H1 (cell line): ENCODE data around the gene MUC4. TPM values are rescaled to one million over a fixed set of nuclear protein-coding genes. Genes with fewer than 3 reads are reported as not detected.

Source experiments
- CTCF ChIA-PET: fragments of 300-600 bp; sonication (Branson Sonifier 250); formaldehyde crosslinking; loops from one replicate; lab custom pipeline; 2021; ENCODE audit not compliant: partially characterized antibody; lab: Charles Lee
- POLR2A ChIA-PET: fragments of 300-600 bp; sonication (Branson Sonifier 250); formaldehyde crosslinking; loops from one replicate; lab custom pipeline; 2021; ENCODE audit warnings: inconsistent platforms; ENCODE audit not compliant: partially characterized antibody; lab: Charles Lee
- DNase-seq, 2 experiments: peaks; one replicate each; pipeline versions ENCODE4 v3.0.0 to v3.0.0-alpha.2; 2010 to 2022; ENCODE audit warnings: low spot score in 2 of 2, low read depth in 1 of 2, mixed read lengths in 1 of 2
- FAIRE-seq: peaks from 2 replicates; lab custom pipeline; 2011; peaks lifted over from hg19 to GRCh38; lab: Jason Lieb, UNC
- H2AFZ ChIP-seq: 2 replicates; pipeline ENCODE4 v1.8.1; 2012; ENCODE audit warnings: low read length, inconsistent platforms
- H2AK5ac ChIP-seq: 2 replicates; pipeline ENCODE4 v1.6.1; 2013; ENCODE audit warnings: low read depth, low read length
- H2BK120ac ChIP-seq: replicated peaks from 2 replicates; pipeline ENCODE3; 2013; ENCODE audit warnings: low read depth, low read length, inconsistent platforms
- H2BK12ac ChIP-seq: 2 replicates; pipeline ENCODE4 v1.6.1; 2013; ENCODE audit warnings: low read depth, low read length
- H2BK15ac ChIP-seq: 2 replicates; pipeline ENCODE4 v1.6.1; 2013; ENCODE audit warnings: low read length
- H2BK20ac ChIP-seq: 2 replicates; pipeline ENCODE4 v1.6.1; 2013; ENCODE audit warnings: low read length
- H2BK5ac ChIP-seq: 2 replicates; pipeline ENCODE4 v1.6.1; 2013; ENCODE audit warnings: low read depth, low read length
- H3K14ac ChIP-seq: 2 replicates; pipeline ENCODE4 v1.6.1; 2013; ENCODE audit warnings: inconsistent platforms; ENCODE audit not compliant: insufficient read length
- H3K18ac ChIP-seq: 2 replicates; pipeline ENCODE4 v1.6.1; 2013; ENCODE audit warnings: low read length; ENCODE audit errors: extremely low read depth
- H3K23ac ChIP-seq: 2 replicates; pipeline ENCODE4 v1.6.1; 2013; ENCODE audit warnings: inconsistent platforms; ENCODE audit not compliant: insufficient read length
- H3K23me2 ChIP-seq: 2 replicates; pipeline ENCODE4 v1.6.1; 2013; ENCODE audit warnings: low read depth, low read length
- H3K27ac ChIP-seq: 2 replicates; pipeline ENCODE4 v1.6.1; 2011; ENCODE audit warnings: low read depth, low read length, inconsistent platforms
- H3K27me3 ChIP-seq, 4 experiments: replicated peaks in 1 of 4; 1 replicate in 1 of 4; 2 replicates in 3 of 4; pipeline versions ENCODE4 v1.6.1 to v1.8.1; 2011 to 2013; ENCODE audit warnings: low read length in 3 of 4, mild to moderate bottlenecking in 3 of 4, inconsistent platforms in 2 of 4, mixed read lengths in 2 of 4, moderate library complexity in 1 of 4; ENCODE audit not compliant: control insufficient read depth in 3 of 4, insufficient read depth in 3 of 4; ENCODE audit errors: extremely low read depth in 1 of 4
- H3K36me3 ChIP-seq, 4 experiments: 2 replicates each; pipeline versions ENCODE4 v1.6.1 to v1.8.1; 2011 to 2013; ENCODE audit warnings: mild to moderate bottlenecking in 4 of 4, low read length in 3 of 4, moderate library complexity in 2 of 4, control low read depth in 1 of 4, inconsistent platforms in 1 of 4; ENCODE audit not compliant: insufficient read depth in 4 of 4, control insufficient read depth in 2 of 4
- H3K4ac ChIP-seq: replicated peaks from 2 replicates; pipeline ENCODE3; 2013; ENCODE audit warnings: low read length, low read depth, mixed read lengths, inconsistent platforms; ENCODE audit not compliant: insufficient read length
- H3K4me1 ChIP-seq, 4 experiments: replicated peaks in 1 of 4; 1 replicate in 1 of 4; 2 replicates in 3 of 4; pipeline versions ENCODE4 v1.6.1 to v1.8.1; 2011 to 2013; ENCODE audit warnings: low read length in 3 of 4, inconsistent platforms in 2 of 4, mixed read lengths in 1 of 4; ENCODE audit not compliant: insufficient read depth in 4 of 4, control insufficient read depth in 3 of 4
- H3K4me2 ChIP-seq, 2 experiments: 2 replicates each; pipeline versions ENCODE4 v1.6.1 to v1.8.1; 2011 to 2013; ENCODE audit warnings: low read depth in 2 of 2, low read length in 2 of 2, control low read depth in 1 of 2, inconsistent platforms in 1 of 2, mild to moderate bottlenecking in 1 of 2; ENCODE audit not compliant: insufficient read depth in 1 of 2
- H3K4me3 ChIP-seq, 4 experiments: fragments of 200-600, 300-600 bp in 1 of 4; sonication (generic), shearing (Covaris generic), sonication (Bioruptor Twin) in 1 of 4; 2 replicates each; pipeline versions ENCODE4 v1.5.1 to v1.8.1; 2011 to 2016; ENCODE audit warnings: low read length in 4 of 4, low read depth in 3 of 4, control low read depth in 2 of 4, inconsistent platforms in 2 of 4, mild to moderate bottlenecking in 2 of 4, mixed read lengths in 1 of 4, moderate library complexity in 1 of 4; ENCODE audit not compliant: insufficient read depth in 2 of 4; ENCODE audit errors: extremely low read depth in 1 of 4
- H3K56ac ChIP-seq: replicated peaks from 2 replicates; pipeline ENCODE3; 2013; ENCODE audit warnings: low read depth, mild to moderate bottlenecking, mixed read lengths, low read length, inconsistent platforms; ENCODE audit not compliant: insufficient read length
- H3K79me1 ChIP-seq: 2 replicates; pipeline ENCODE4 v1.6.1; 2013; ENCODE audit warnings: low read depth, low read length, control low read depth
- H3K79me2 ChIP-seq, 2 experiments: 2 replicates each; pipeline versions ENCODE4 v1.6.1 to v1.8.1; 2012 to 2013; ENCODE audit warnings: low read length in 2 of 2, mild to moderate bottlenecking in 2 of 2, inconsistent platforms in 1 of 2; ENCODE audit not compliant: insufficient read depth in 2 of 2, control insufficient read depth in 1 of 2
- H3K9ac ChIP-seq, 4 experiments: replicated peaks in 1 of 4; 1 replicate in 1 of 4; 2 replicates in 3 of 4; pipeline versions ENCODE4 v1.6.1 to v1.8.1; 2011 to 2013; ENCODE audit warnings: low read depth in 3 of 4, low read length in 3 of 4, control low read depth in 2 of 4, mild to moderate bottlenecking in 2 of 4, moderate library complexity in 2 of 4, inconsistent platforms in 1 of 4; ENCODE audit errors: extremely low read depth in 1 of 4
- H3K9me3 ChIP-seq, 2 experiments: 2 replicates each; pipeline versions ENCODE4 v1.6.1 to v1.8.1; 2012 to 2013; ENCODE audit warnings: mild to moderate bottlenecking in 2 of 2, moderate library complexity in 2 of 2, control low read depth in 1 of 2, inconsistent platforms in 1 of 2, low read depth in 1 of 2, low read length in 1 of 2, mixed read lengths in 1 of 2; ENCODE audit not compliant: insufficient read depth in 2 of 2
- H4K20me1 ChIP-seq, 2 experiments: replicated peaks in 1 of 2; 2 replicates each; pipeline versions ENCODE3 to v1.8.1; 2011 to 2013; ENCODE audit warnings: inconsistent platforms in 2 of 2, low read length in 2 of 2, mild to moderate bottlenecking in 1 of 2; ENCODE audit not compliant: insufficient read depth in 2 of 2, control insufficient read depth in 1 of 2
- H4K5ac ChIP-seq: 2 replicates; pipeline ENCODE4 v1.6.1; 2013; ENCODE audit warnings: low read length, low read depth, mixed read lengths, inconsistent platforms; ENCODE audit not compliant: insufficient read length
- H4K8ac ChIP-seq: 2 replicates; pipeline ENCODE4 v1.8.0; 2013; ENCODE audit warnings: mild to moderate bottlenecking, moderate library complexity, low read length, inconsistent platforms; ENCODE audit not compliant: insufficient read depth; ENCODE audit errors: extremely low read depth
- H4K91ac ChIP-seq: replicated peaks from 2 replicates; pipeline ENCODE3; 2013; ENCODE audit warnings: low read length, mixed read lengths, inconsistent platforms; ENCODE audit not compliant: insufficient read length
- BRCA1 ChIP-seq: IDR thresholded peaks from 2 replicates; pipeline ENCODE4 v1.6.1; 2012; ENCODE audit warnings: low read depth, low read length, improper control_type of control experiment
- CEBPB ChIP-seq: IDR thresholded peaks from 2 replicates; pipeline ENCODE4 v1.6.1; 2012; ENCODE audit warnings: low read depth, low read length
- CHD1 ChIP-seq: IDR thresholded peaks from 2 replicates; pipeline ENCODE4 v1.6.1; 2012; ENCODE audit warnings: low read depth, low read length, improper control_type of control experiment
- CREB1 ChIP-seq: IDR thresholded peaks from 2 replicates; pipeline ENCODE4 v1.6.1; 2012; ENCODE audit warnings: inconsistent platforms
- E2F6 ChIP-seq: IDR thresholded peaks from 2 replicates; pipeline ENCODE4 v1.6.1; 2012; ENCODE audit warnings: inconsistent platforms
- GABPA ChIP-seq: IDR thresholded peaks from 2 replicates; pipeline ENCODE4 v1.6.1; 2011; ENCODE audit warnings: mild to moderate bottlenecking, low read length, moderate library complexity, borderline replicate concordance; ENCODE audit not compliant: insufficient read depth
- HDAC2 ChIP-seq, 2 experiments: fragments of 300-600 bp in 1 of 2; sonication (generic) in 1 of 2; IDR thresholded peaks; 2 replicates each; pipeline ENCODE4 v1.6.1; 2011 to 2012; ENCODE audit warnings: low read depth in 2 of 2, low read length in 2 of 2, mild to moderate bottlenecking in 2 of 2, moderate library complexity in 2 of 2, borderline replicate concordance in 1 of 2, inconsistent platforms in 1 of 2
- MAX ChIP-seq: IDR thresholded peaks from 2 replicates; pipeline ENCODE4 v1.6.1; 2012; ENCODE audit warnings: inconsistent platforms
- POU5F1 ChIP-seq: IDR thresholded peaks from 2 replicates; pipeline ENCODE4 v1.6.1; 2011; ENCODE audit warnings: low read depth, mild to moderate bottlenecking, low read length, moderate library complexity
- SP1 ChIP-seq: IDR thresholded peaks from 2 replicates; pipeline ENCODE4 v1.6.1; 2011; ENCODE audit warnings: low read depth, low read length
- WGBS, 2 experiments: shearing (Covaris generic) in 1 of 2; methylation state at CpG; one replicate each; pipeline versions ENCODE4 v1.1.6 to v1.1.7; 2013 to 2015; ENCODE audit warnings: low lambda C conversion rate in 2 of 2, mixed read lengths in 2 of 2, inconsistent platforms in 1 of 2, low coverage in 1 of 2, missing lambda C conversion rate in 1 of 2; ENCODE audit not compliant: insufficient replicate concordance in 2 of 2, insufficient coverage in 1 of 2, insufficient read length in 1 of 2; ENCODE audit errors: extremely low coverage in 1 of 2, missing lambda C conversion rate in 1 of 2; 5-methylcytosine and 5-hydroxymethylcytosine counted together
- polyA plus RNA-seq, 7 experiments: library from polyadenylated mRNA; depleted of rRNA in 3 of 7; stranded (reverse) in 5 of 7; unstranded in 2 of 7; fragments of >200 nt in 5 of 7; fragments of 200-250 nt in 2 of 7; gene quantifications; 1 replicate in 5 of 7; 2 replicates in 1 of 7; 4 replicates in 1 of 7; pipeline versions ENCODE4 v1.2.1 to v1.2.3, GENCODE V29; 2011 to 2013; ENCODE audit warnings: missing spikeins in 2 of 7, mixed read lengths in 2 of 7
- total RNA-seq: library from RNA; stranded (reverse); fragmentation: NEBNext Ultra II Directional; extraction: Animal tissue kit (Norgen Biotek cat#: 25700); gene quantifications from 2 replicates; pipeline ENCODE4 v1.2.1, GENCODE V29; 2021

MUC4 gene
- total and polyA plus RNA-seq, 2 of the 8 experiments (the other 6 are each of a cell fraction or from before 2014, with no cell fraction given) = 0.89 to 2.0 TPM

- FAIRE-seq (no peak), DNase-seq (no peak)
- H2BK15ac ChIP-seq = no peak overlapping the region
- H3K23ac ChIP-seq = no peak overlapping the region
- no peak overlapping the region for H2AFZ ChIP-seq
- H3K9me3 ChIP-seq = no peaks in the 10 kb centered on the region
- H3K56ac ChIP-seq = no peak overlapping the region
- H3K4ac ChIP-seq = no peak overlapping the region
- H2AK5ac ChIP-seq = peak overlapping the region; percentile 39; the same call in 1 of the 2 replicates
- H3K9ac ChIP-seq = no peak overlapping the region
- no peak overlapping the region for H3K4me2 ChIP-seq
- H2BK120ac ChIP-seq = no peak overlapping the region
- H4K5ac ChIP-seq = no peak overlapping the region
- no peaks in the 10 kb centered on the region for H3K27me3 ChIP-seq
- no peaks in the 10 kb centered on the region for H3K79me1 ChIP-seq
- 0 out of 2 replicates have a peak overlapping the region, but pooled peaks have one; percentile 60 for H2BK12ac ChIP-seq
- peak overlapping the region; percentile 35; the same call in 1 of the 2 replicates for H2BK5ac ChIP-seq
- no peak overlapping the region for H3K18ac ChIP-seq
- H3K14ac ChIP-seq = no peak overlapping the region
- no peaks in the 10 kb centered on the region for H3K23me2 ChIP-seq
- no peaks in the 10 kb centered on the region for H3K79me2 ChIP-seq
- CTCF ChIA-PET = interaction anchor here (0.9 to 2.8 kb wide), 6 partner anchors 10 to 51 kb away, joined by 3 to 18 read pairs (median 4); no protein-coding TSS in a partner anchor
- 91% methylated on average over 20 of the region's 21 CpGs; no CpG with 5 or more reads in 1 of the 2 experiments for WGBS, 2 experiments
- H3K36me3 ChIP-seq = no peaks in the 10 kb centered on the region
- H3K27ac ChIP-seq = no peak overlapping the region
- TF ChIP-seq CEBPB (no peak), SP1 (no peak), CREB1 (no peak), E2F6 (no peak), CHD1 (no peak), HDAC2 (IDR thresholded peaks at IDR 0.05; ENCODE audit: borderline replicate concordance in 1 of 2, low read depth in 2 of 2, low read length in 2 of 2) (no peak), BRCA1 (no peak), MAX (no peak), GABPA (no peak), POU5F1 (no peak)
- H2BK20ac ChIP-seq = no peak overlapping the region
- no peak overlapping the region for H3K4me3 ChIP-seq
- no peak overlapping the region for H4K91ac ChIP-seq
- no peaks in the 10 kb centered on the region for H4K20me1 ChIP-seq
- no peaks in the 10 kb centered on the region; a peak in 1 of 7 replicates for H3K4me1 ChIP-seq
- H4K8ac ChIP-seq = peak overlapping the region; percentile 47; the same call in 1 of the 2 replicates
- POLR2A ChIA-PET = interaction anchor here (0.6 to 1.5 kb wide), 3 partner anchors 12 to 88 kb away, joined by 3 to 5 read pairs (median 4); no protein-coding TSS in a partner anchor
Observed at GRCh38 chr3:195821403-195822130, 9.8 kb upstream of the MUC4 start.
